Smooth muscle cell (in vitro differentiated cells): ENCODE measurements around the gene NFIA. TPM values are rescaled to one million over a fixed set of nuclear protein-coding genes. Genes with fewer than 3 reads are reported as not detected.

Experiments
- DNase-seq: peaks from one replicate; lab custom pipeline; 2025; ENCODE audit not compliant: unreplicated experiment; lab: John Stamatoyannopoulos, UW
- H2AFZ ChIP-seq: fragments of 200-600 bp; sonication (generic); 2 replicates; pipeline ENCODE4 v1.6.0; 2016; ENCODE audit warnings: antibody characterized with exemption, low read depth, mild to moderate bottlenecking
- H3F3A ChIP-seq: fragments of 200-600 bp; sonication (generic); 2 replicates; pipeline ENCODE4 v1.6.0; 2017; ENCODE audit warnings: antibody characterized with exemption, low read depth
- H3K27ac ChIP-seq: fragments of 200-600 bp; sonication (generic); 2 replicates; pipeline ENCODE4 v1.5.1; 2016; ENCODE audit warnings: low read depth, mild to moderate bottlenecking
- H3K27me3 ChIP-seq: fragments of 200-600 bp; sonication (generic); 2 replicates; pipeline ENCODE4 v1.6.1; 2016; ENCODE audit warnings: low read depth, mild to moderate bottlenecking
- H3K36me3 ChIP-seq: fragments of 200-600 bp; sonication (generic); 2 replicates; pipeline ENCODE4 v1.5.1; 2016; ENCODE audit warnings: low read depth
- H3K4me1 ChIP-seq: fragments of 200-600 bp; sonication (generic); 2 replicates; pipeline ENCODE4 v1.5.1; 2016; ENCODE audit warnings: low read depth
- H3K4me2 ChIP-seq: fragments of 200-600 bp; sonication (generic); 2 replicates; pipeline ENCODE4 v1.6.0; 2016; ENCODE audit warnings: mild to moderate bottlenecking
- H3K4me3 ChIP-seq: fragments of 200-600 bp; sonication (generic); 2 replicates; pipeline ENCODE4 v1.5.1; 2016; ENCODE audit warnings: mild to moderate bottlenecking
- H3K79me2 ChIP-seq: fragments of 200-600 bp; sonication (generic); 2 replicates; pipeline ENCODE4 v1.6.0; 2016; ENCODE audit warnings: low read depth, mild to moderate bottlenecking
- H3K9ac ChIP-seq: fragments of 200-600 bp; sonication (generic); 2 replicates; pipeline ENCODE4 v1.6.0; 2016; ENCODE audit warnings: low read depth
- H3K9me3 ChIP-seq: fragments of 200-600 bp; sonication (generic); replicated peaks from 2 replicates; pipeline ENCODE4 v1.5.1; 2016; ENCODE audit warnings: low read depth
- H4K20me1 ChIP-seq: fragments of 200-600 bp; sonication (generic); 2 replicates; pipeline ENCODE4 v1.6.0; 2016; ENCODE audit warnings: low read depth
- WGBS: methylation state at CpG from one replicate; pipeline ENCODE4 v1.1.7; 2016; ENCODE audit warnings: low lambda C conversion rate; 5-methylcytosine and 5-hydroxymethylcytosine counted together
- polyA plus RNA-seq: library from polyadenylated mRNA; unstranded; fragments of >200 nt; fragmentation: Nextera tagmentation; extraction: Ambion mirVana; gene quantifications from 2 replicates; pipeline ENCODE4 v1.2.1, GENCODE V29; 2016
- total RNA-seq: library from RNA; depleted of rRNA; stranded (reverse); fragments of >200 nt; gene quantifications from 2 replicates; pipeline ENCODE4 v1.2.3, GENCODE V29; 2014
- TF ChIP-seq, protein P1 (sequence below): fragments of 200-600 bp; sonication (generic); IDR thresholded peaks from 2 replicates; pipeline ENCODE4 v1.5.1; 2017; ENCODE audit warnings: borderline replicate concordance, mild to moderate bottlenecking, antibody characterized with exemption; ENCODE audit not compliant: insufficient read depth, poor library complexity, severe bottlenecking

NFIA gene
- total and polyA plus RNA-seq, 2 experiments from 2014 or later: 5.0 to 6.2 TPM

- no peak overlapping the region for H3K27ac ChIP-seq
- H3K9ac ChIP-seq: no peak overlapping the region
- no peaks in the 10 kb centered on the region for H3F3A ChIP-seq
- no peaks in the 10 kb centered on the region for H3K27me3 ChIP-seq
- DNase-seq: no peak
- H3K4me1 ChIP-seq: peaks cover 16% of the 10 kb centered on the region
- no peaks in the 10 kb centered on the region for H3K79me2 ChIP-seq
- no peak overlapping the region for H3K4me2 ChIP-seq
- no peak overlapping the region for H2AFZ ChIP-seq
- no peaks in the 10 kb centered on the region for H4K20me1 ChIP-seq
- TF ChIP-seq, protein P1, sequence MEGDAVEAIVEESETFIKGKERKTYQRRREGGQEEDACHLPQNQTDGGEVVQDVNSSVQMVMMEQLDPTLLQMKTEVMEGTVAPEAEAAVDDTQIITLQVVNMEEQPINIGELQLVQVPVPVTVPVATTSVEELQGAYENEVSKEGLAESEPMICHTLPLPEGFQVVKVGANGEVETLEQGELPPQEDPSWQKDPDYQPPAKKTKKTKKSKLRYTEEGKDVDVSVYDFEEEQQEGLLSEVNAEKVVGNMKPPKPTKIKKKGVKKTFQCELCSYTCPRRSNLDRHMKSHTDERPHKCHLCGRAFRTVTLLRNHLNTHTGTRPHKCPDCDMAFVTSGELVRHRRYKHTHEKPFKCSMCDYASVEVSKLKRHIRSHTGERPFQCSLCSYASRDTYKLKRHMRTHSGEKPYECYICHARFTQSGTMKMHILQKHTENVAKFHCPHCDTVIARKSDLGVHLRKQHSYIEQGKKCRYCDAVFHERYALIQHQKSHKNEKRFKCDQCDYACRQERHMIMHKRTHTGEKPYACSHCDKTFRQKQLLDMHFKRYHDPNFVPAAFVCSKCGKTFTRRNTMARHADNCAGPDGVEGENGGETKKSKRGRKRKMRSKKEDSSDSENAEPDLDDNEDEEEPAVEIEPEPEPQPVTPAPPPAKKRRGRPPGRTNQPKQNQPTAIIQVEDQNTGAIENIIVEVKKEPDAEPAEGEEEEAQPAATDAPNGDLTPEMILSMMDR: no peak
- WGBS: 94% methylated on average over 2 of the region's 2 CpGs
- no peak overlapping the region for H3K4me3 ChIP-seq
- no peaks in the 10 kb centered on the region for H3K36me3 ChIP-seq
- no peaks in the 10 kb centered on the region for H3K9me3 ChIP-seq
These were observed 211.7 kb downstream of the NFIA start for GRCh38 chr1:61293986-61294504.

DNA sequence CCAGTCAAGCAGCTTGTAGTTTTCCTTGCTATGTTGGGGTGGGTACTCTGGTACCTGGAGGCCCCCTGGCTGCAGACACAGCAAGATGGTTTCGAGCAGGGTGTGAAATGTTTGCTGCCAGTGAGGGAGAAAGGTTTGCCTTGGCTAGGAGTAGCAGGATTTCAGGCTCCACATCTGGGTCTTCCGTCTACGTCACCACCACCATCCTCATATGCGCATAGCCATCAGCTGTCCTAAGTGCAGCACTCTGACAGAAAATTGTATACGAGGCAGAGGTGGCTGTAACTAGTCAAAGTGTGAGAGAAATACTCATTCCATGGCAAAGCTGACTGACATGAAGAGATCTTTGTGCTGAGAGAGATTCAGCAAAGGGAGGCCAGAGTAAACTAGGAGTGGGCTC, 212.6 kb downstream of the NFIA start:
- DNase-seq: no peak
- 84% methylated on average over 5 of the region's 5 CpGs for WGBS
- Histone ChIP-seq H2AFZ (no peak overlapping the region), H3K9me3 (no peaks in the 10 kb centered on the region), H3K4me2 (no peak overlapping the region), H3K4me3 (no peak overlapping the region), H4K20me1 (no peaks in the 10 kb centered on the region), H3K27me3 (no peaks in the 10 kb centered on the region), H3F3A (no peaks in the 10 kb centered on the region), H3K27ac (no peak overlapping the region), H3K4me1 (peaks cover 16% of the 10 kb centered on the region), H3K9ac (no peak overlapping the region), H3K36me3 (no peaks in the 10 kb centered on the region), H3K79me2 (no peaks in the 10 kb centered on the region)
- TF ChIP-seq, protein P1: no peak

GRCh38 chr1:61295818-61296537, 213.6 kb downstream of the NFIA start:
- Histone ChIP-seq H3K27me3 (no peaks in the 10 kb centered on the region), H3K79me2 (no peaks in the 10 kb centered on the region), H3K36me3 (no peaks in the 10 kb centered on the region), H3K4me3 (no peak overlapping the region), H3K4me1 (peaks cover 16% of the 10 kb centered on the region), H3K9ac (no peak overlapping the region), H4K20me1 (no peaks in the 10 kb centered on the region), H3K27ac (no peak overlapping the region), H3K4me2 (no peak overlapping the region), H3F3A (no peaks in the 10 kb centered on the region), H3K9me3 (no peaks in the 10 kb centered on the region), H2AFZ (no peak overlapping the region)
- TF ChIP-seq, protein P1: no peak
- no peak for DNase-seq
- WGBS: 44% methylated on average over 2 of the region's 2 CpGs

GRCh38 chr1:61297887-61298286, 215.5 kb downstream of the NFIA start:
- no peaks in the 10 kb centered on the region for H3F3A ChIP-seq
- no peak overlapping the region for H3K27ac ChIP-seq
- no peaks in the 10 kb centered on the region for H3K27me3 ChIP-seq
- DNase-seq: no peak
- no peak overlapping the region for H3K9ac ChIP-seq
- H2AFZ ChIP-seq: no peak overlapping the region
- H3K36me3 ChIP-seq: no peaks in the 10 kb centered on the region
- H3K9me3 ChIP-seq: no peaks in the 10 kb centered on the region
- no peak overlapping the region for H3K4me3 ChIP-seq
- TF ChIP-seq, protein P1: no peak
- WGBS: 82% methylated on average over 7 of the region's 7 CpGs
- no peaks in the 10 kb centered on the region for H3K79me2 ChIP-seq
- H3K4me2 ChIP-seq: no peak overlapping the region
- peaks cover 25% of the 10 kb centered on the region for H3K4me1 ChIP-seq
- H4K20me1 ChIP-seq: no peaks in the 10 kb centered on the region
